Panc1 (cell line): ENCODE results near the gene ZNF683.

ENCODE experiments used
- CTCF ChIP-seq: fragments of 450-650 bp; IDR thresholded peaks from 2 replicates; pipeline ENCODE4 v1.5.1; 2017; ENCODE audit warnings: mild to moderate bottlenecking
- POLR2AphosphoS5 ChIP-seq: IDR thresholded peaks from 2 replicates; pipeline ENCODE4 v1.6.1; 2012; ENCODE audit warnings: mild to moderate bottlenecking, low read depth, low read length, moderate library complexity
- REST ChIP-seq, 2 experiments: IDR thresholded peaks; 2 replicates each; pipeline ENCODE4 v1.6.1; 2011 to 2012; ENCODE audit warnings: low read depth in 2 of 2, control low read depth in 1 of 2, low read length in 1 of 2, mild to moderate bottlenecking in 1 of 2, moderate library complexity in 1 of 2; ENCODE audit not compliant: insufficient read depth in 1 of 2
- SIN3A ChIP-seq: IDR thresholded peaks from 2 replicates; pipeline ENCODE4 v1.6.1; 2012; ENCODE audit warnings: low read depth, mild to moderate bottlenecking, low read length, moderate library complexity, borderline replicate concordance; ENCODE audit not compliant: insufficient read depth
- TCF7L2 ChIP-seq: IDR thresholded peaks from 2 replicates; pipeline ENCODE4 v1.6.1; 2011; ENCODE audit warnings: mild to moderate bottlenecking, low read depth, low read length, inconsistent platforms

GRCh38 chr1:26362331-26362730 is 10.2 kb downstream of the ZNF683 start:
- TF ChIP-seq CTCF, result no peak
- no peak for TF ChIP-seq REST (IDR thresholded peaks at IDR 0.05; ENCODE audit: insufficient read depth in 1 of 2, low read depth in 2 of 2, low read length in 1 of 2)
- TF ChIP-seq POLR2AphosphoS5, result no peak
- TF ChIP-seq SIN3A, result no peak
- no peak for TF ChIP-seq TCF7L2
